GM21423 (cell line): ENCODE results near the gene ATF6.

Experiments used
- ATAC-seq: cut with Tn5 transposase; IDR thresholded peaks from one replicate; pipeline ENCODE4 v1.9.1; 2021; ENCODE audit warnings: mild to moderate bottlenecking, moderate library complexity; ENCODE audit not compliant: unreplicated experiment

The ATF6 gene

GRCh38 chr1:161989108-161989507, 223.0 kb downstream of the ATF6 start:
- ATAC-seq = no peak

GRCh38 chr1:161989786-161990185, 223.7 kb downstream of the ATF6 start:
- no peak for ATAC-seq

- ATAC-seq = no peak
Observed at GRCh38 chr1:161993576-161993975, 227.5 kb downstream of the ATF6 start.

GRCh38 chr1:161994175-161994668, 228.1 kb downstream of the ATF6 start:
- no peak for ATAC-seq

GRCh38 chr1:161997152-161997551, 231.0 kb downstream of the ATF6 start:
- ATAC-seq = no peak

- ATAC-seq = no peak
Observed at GRCh38 chr1:161998811-161999210, 232.7 kb downstream of the ATF6 start.

- ATAC-seq = no peak
Observed at GRCh38 chr1:161999301-162000052, 233.4 kb downstream of the ATF6 start.

GRCh38 chr1:162000053-162000420, 233.9 kb downstream of the ATF6 start:
- ATAC-seq = no peak

GRCh38 chr1:162003061-162003829, 237.1 kb downstream of the ATF6 start:
- no peak for ATAC-seq

GRCh38 chr1:162003830-162004215, 237.7 kb downstream of the ATF6 start:
- no peak for ATAC-seq

GRCh38 chr1:162004441-162004950, 238.4 kb downstream of the ATF6 start:
- no peak for ATAC-seq

- no peak for ATAC-seq
Observed at GRCh38 chr1:162006081-162006480, 240.0 kb downstream of the ATF6 start.

GRCh38 chr1:162007466-162007865, 241.3 kb downstream of the ATF6 start:
- no peak for ATAC-seq

GRCh38 chr1:162008799-162009198, 242.7 kb downstream of the ATF6 start:
- no peak for ATAC-seq

GRCh38 chr1:162009501-162010174, 243.5 kb downstream of the ATF6 start:
- no peak for ATAC-seq

GRCh38 chr1:162010175-162010506, 244.0 kb downstream of the ATF6 start:
- no peak for ATAC-seq

GRCh38 chr1:162011337-162012012, 245.4 kb downstream of the ATF6 start:
- ATAC-seq = no peak

- ATAC-seq = no peak
Observed at GRCh38 chr1:162013289-162013688, 247.2 kb downstream of the ATF6 start.
